Kidney epithelial cell (primary cell): ENCODE data around the gene PRPF18. TPM values are rescaled to one million over a fixed set of nuclear protein-coding genes. Genes with fewer than 3 reads are reported as not detected.

ENCODE experiments used
- DNase-seq: peaks from one replicate; pipeline ENCODE4 v3.0.0-alpha.2; 2010; ENCODE audit warnings: low read depth
- H3K27me3 ChIP-seq: 2 replicates; pipeline ENCODE4 v1.6.0; 2011; ENCODE audit warnings: low read length; ENCODE audit not compliant: control insufficient read depth, insufficient read depth
- H3K36me3 ChIP-seq: 2 replicates; pipeline ENCODE4 v1.5.1; 2011; ENCODE audit warnings: low read length; ENCODE audit not compliant: control insufficient read depth, insufficient read depth
- H3K4me3 ChIP-seq: 2 replicates; pipeline ENCODE4 v1.5.1; 2011; ENCODE audit warnings: low read depth, mild to moderate bottlenecking, control low read depth, low read length
- total RNA-seq: library from RNA; depleted of rRNA; stranded (reverse); fragments of >200 nt; gene quantifications from 2 replicates; pipeline ENCODE4 v1.2.3, GENCODE V29; 2015
- TF ChIP-seq, protein P1 (sequence below): IDR thresholded peaks from 2 replicates; pipeline ENCODE4 v1.5.1; 2011; ENCODE audit warnings: mild to moderate bottlenecking, moderate library complexity, low read length, control low read depth, inconsistent platforms; ENCODE audit not compliant: insufficient read depth, poor library complexity, severe bottlenecking

Gene PRPF18
- total RNA-seq, 1 donor from 2014 or later: 29.4 TPM

- H3K36me3 ChIP-seq: no peaks in the 10 kb centered on the region
- no peak for DNase-seq
These were observed 44.8 kb downstream of the PRPF18 start for GRCh38 chr10:13631594-13631993.

DNA sequence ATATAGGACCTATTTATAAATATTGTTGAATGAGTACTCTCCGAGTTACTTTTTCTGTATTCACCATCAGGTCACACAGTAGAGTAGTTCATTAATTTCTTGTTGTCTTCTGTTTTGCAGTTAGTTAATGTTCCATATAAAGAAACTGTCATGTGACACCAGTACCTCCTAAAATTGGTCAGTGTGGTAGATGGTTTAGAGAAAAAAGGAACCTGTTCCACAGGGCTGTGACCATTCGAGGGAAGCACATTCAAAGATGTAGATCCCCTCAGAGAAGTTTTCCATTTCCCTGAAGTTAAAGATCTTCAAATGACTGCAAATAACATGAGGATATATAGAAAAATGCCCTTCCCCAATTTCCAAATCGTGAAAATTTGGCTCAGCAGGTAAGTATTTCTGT, 45.7 kb downstream of the PRPF18 start:
- H3K27me3 ChIP-seq: no peaks in the 10 kb centered on the region
- TF ChIP-seq, protein P1, sequence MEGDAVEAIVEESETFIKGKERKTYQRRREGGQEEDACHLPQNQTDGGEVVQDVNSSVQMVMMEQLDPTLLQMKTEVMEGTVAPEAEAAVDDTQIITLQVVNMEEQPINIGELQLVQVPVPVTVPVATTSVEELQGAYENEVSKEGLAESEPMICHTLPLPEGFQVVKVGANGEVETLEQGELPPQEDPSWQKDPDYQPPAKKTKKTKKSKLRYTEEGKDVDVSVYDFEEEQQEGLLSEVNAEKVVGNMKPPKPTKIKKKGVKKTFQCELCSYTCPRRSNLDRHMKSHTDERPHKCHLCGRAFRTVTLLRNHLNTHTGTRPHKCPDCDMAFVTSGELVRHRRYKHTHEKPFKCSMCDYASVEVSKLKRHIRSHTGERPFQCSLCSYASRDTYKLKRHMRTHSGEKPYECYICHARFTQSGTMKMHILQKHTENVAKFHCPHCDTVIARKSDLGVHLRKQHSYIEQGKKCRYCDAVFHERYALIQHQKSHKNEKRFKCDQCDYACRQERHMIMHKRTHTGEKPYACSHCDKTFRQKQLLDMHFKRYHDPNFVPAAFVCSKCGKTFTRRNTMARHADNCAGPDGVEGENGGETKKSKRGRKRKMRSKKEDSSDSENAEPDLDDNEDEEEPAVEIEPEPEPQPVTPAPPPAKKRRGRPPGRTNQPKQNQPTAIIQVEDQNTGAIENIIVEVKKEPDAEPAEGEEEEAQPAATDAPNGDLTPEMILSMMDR: no peak
- no peaks in the 10 kb centered on the region for H3K36me3 ChIP-seq
- H3K4me3 ChIP-seq: no peak overlapping the region
- no peak for DNase-seq

More at GRCh38 chr10:13631594-13631993, 44.8 kb downstream of the PRPF18 start:
- H3K27me3 ChIP-seq: no peaks in the 10 kb centered on the region
- TF ChIP-seq, protein P1: no peak
- no peak overlapping the region for H3K4me3 ChIP-seq

DNA sequence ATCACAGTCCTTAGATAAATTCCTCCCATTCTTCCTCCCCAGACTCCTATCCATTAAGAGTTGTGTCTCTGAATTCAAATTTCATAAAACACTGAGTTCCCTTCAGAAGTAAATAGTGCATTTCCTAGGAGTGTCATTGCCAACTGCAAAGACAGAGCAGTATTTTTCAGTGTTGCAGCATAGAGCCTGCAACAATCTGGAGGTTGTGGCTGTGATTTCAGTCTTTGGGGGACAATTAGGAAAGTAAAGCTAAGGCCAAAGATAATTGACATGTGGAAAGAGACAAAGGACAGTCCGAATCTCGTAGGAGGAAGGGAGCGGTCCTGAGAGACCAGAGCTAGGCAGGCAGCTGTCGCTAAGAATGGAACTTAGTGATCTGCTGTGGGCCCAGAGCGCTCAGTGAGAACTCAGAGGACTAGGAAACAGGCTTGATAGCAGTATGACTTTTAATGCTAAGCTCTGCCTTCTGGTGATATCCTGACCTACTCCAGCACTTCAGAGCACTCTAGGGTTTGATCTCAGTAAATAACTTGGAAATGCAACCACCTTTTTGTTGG, 46.2 kb downstream of the PRPF18 start:
- Histone ChIP-seq H3K4me3 (no peak overlapping the region), H3K27me3 (no peaks in the 10 kb centered on the region), H3K36me3 (no peaks in the 10 kb centered on the region)
- TF ChIP-seq, protein P1: no peak
- DNase-seq: no peak

GRCh38 chr10:13633689-13634088, 46.9 kb downstream of the PRPF18 start:
- Histone ChIP-seq H3K4me3 (no peak overlapping the region), H3K27me3 (no peaks in the 10 kb centered on the region), H3K36me3 (no peaks in the 10 kb centered on the region)
- TF ChIP-seq, protein P1: no peak
- DNase-seq: no peak

DNA sequence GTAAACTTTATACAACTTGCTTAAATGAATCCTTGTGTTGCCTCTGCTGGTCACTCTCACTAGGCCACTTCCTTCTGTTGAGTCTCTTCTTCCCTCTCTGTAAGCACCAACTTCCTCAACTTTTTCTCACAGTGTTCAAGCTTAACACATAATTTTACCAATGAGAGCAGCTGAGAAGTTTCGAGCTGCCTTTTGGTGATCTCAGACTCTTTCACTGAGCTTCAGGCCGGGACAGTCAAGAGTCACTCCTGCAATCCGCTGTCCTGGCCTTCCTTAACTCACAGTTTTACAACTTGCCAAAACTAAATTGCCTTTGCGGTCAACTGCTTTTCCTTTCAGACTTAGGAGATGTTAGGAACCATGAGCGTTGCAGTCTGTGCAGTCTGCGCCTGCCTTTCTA, 47.4 kb downstream of the PRPF18 start:
- DNase-seq: no peak
- Histone ChIP-seq H3K27me3 (no peaks in the 10 kb centered on the region), H3K36me3 (no peaks in the 10 kb centered on the region), H3K4me3 (no peak overlapping the region)
- TF ChIP-seq, protein P1: no peak

DNA sequence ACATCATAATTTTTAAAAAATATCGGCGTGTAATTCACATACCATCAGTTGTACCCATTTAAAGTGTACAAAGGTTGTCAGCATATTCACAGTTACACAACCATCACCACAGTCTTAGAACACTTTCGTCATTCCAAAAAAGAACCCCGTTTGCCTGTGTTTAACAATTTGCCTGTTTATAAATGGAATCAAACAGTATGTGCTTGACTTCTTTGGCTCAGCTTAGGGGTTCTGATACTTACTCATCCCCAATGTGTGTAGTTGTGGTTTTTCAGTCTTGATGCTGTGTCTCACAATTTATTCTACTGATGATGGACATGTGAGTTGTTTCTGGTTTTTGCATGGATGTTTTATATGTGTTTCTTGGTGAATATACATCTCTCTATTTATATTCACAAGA, 50.0 kb downstream of the PRPF18 start:
- Histone ChIP-seq H3K4me3 (no peak overlapping the region), H3K36me3 (no peaks in the 10 kb centered on the region), H3K27me3 (no peaks in the 10 kb centered on the region)
- TF ChIP-seq, protein P1: no peak
- no peak for DNase-seq
